DMS153 treated with DMSO at 0.1 percent for 48 hours (cell line): ENCODE measurements around the gene KCNV2.
"Not testable (repeated sequence)": the region's sequence is repeated elsewhere in the genome, so short reads cannot be mapped to it uniquely, and the experiment has no call there.

Experiments used
- DNase-seq: peaks from one replicate; lab custom pipeline; 2025; ENCODE audit not compliant: unreplicated experiment; lab: John Stamatoyannopoulos, UW

KCNV2 gene

DNA sequence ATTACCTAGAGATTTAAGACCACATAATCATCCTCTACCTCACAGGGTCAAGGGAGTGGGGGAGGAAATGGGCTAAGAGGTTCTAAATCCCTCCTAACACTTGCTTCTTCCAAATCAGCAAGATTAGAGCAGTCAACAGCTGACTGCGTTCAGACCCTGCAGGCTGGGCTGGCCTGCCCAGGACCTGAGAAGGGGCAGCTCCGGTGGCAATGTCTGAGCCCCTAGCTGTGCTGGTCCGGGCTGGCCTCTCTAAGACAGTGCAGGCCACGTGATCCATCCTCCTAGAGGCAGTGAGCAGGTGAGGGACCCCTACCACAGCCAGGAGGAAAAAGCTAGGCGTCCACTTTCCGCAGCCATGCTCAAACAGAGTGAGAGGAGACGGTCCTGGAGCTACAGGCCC lies at the start of gene KCNV2:
TSS of gene KCNV2 (plus strand) at position 126 of the 400 bp plus-strand sequence. CDS start at position 356, 230 bp downstream.
- no peak for DNase-seq

DNA sequence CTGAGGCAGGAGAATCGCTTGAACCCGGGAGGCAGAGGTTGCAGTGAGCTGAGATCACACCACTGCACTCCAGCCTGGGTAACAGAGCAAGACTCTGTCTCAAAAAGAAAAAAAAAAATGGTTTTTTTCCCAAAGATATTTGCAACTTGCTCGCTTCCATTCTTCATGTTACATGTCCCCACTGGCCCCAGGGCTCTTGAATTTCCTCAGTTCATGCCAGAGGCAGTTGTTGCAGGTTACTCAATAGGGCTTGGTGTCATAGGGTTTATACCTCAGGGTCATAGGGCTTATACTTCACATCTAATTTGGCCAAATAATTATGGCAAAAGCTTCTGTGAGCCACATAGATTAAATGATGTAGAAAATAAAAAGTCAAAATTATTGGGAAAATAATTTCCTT lies 44.1 kb upstream of the KCNV2 start:
- DNase-seq = no peak

DNA sequence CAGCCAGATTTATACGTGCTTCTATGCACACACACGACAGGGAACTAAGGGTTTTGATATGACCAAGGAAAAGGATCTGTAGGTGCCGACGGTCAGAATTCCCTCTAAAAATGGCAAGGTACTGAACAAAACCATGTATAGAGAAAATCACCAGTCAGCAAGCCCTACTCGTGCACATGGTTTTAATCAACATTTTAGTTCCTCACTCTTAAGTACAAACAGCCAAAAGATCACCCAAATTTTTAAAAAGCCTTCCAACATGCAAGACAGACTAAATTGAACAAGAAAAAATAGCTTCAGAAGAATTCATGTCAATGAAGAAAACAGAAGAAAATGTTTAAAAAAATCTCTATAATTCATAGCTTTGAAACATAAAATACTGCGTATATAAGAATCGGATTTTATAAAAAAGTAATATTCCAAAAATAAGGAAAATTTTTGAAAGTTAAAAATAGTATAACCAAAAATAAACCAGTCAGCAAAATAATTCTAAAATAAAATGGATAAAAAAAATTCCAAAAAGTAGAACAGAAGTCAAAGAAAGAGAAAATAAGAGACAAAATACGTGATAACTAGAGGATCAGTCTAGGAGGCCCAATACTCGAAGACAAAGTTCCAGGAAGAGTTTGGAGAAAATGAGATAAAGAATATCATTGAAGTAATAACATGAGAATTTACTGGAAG lies 43.0 kb upstream of the KCNV2 start:
- no peak for DNase-seq

DNA sequence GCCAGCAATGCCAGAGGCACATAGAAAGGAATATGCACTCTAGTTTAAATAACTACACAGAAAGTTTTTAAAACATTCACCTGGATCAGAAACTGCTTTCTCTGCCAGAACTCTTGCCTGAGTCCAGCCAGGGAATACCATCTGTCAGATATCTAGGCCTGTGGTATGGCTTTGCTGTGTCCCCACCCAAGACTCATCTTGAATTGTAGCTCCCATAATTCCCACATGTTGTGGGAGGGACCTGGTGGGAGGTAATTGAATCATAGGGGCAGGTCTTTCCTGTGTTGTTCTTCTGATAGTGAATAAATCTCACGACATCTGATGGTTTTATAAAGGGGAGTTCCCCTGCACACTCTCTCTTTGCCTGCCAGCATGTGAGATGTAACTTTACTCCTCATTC lies 41.5 kb upstream of the KCNV2 start:
- no peak for DNase-seq

DNA sequence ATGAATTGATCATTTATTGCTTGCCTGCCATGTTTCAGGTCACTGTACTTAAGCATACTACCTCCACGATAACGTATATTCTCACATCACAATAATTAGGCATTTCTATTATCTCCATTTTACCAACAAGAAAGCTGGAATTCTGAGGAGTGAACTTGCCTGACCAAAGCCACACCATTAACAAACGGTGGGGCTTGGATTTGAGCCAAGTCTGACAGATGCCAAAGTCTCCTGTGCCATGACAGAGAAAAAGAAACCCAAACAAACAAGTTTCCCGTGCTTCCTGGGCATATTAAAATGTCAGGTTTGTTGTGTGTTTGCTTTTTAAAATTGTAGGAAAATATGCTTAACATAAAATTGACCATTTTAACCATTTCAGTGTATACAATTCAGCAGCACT lies 40.8 kb upstream of the KCNV2 start:
- DNase-seq = peak; percentile 21

DNA sequence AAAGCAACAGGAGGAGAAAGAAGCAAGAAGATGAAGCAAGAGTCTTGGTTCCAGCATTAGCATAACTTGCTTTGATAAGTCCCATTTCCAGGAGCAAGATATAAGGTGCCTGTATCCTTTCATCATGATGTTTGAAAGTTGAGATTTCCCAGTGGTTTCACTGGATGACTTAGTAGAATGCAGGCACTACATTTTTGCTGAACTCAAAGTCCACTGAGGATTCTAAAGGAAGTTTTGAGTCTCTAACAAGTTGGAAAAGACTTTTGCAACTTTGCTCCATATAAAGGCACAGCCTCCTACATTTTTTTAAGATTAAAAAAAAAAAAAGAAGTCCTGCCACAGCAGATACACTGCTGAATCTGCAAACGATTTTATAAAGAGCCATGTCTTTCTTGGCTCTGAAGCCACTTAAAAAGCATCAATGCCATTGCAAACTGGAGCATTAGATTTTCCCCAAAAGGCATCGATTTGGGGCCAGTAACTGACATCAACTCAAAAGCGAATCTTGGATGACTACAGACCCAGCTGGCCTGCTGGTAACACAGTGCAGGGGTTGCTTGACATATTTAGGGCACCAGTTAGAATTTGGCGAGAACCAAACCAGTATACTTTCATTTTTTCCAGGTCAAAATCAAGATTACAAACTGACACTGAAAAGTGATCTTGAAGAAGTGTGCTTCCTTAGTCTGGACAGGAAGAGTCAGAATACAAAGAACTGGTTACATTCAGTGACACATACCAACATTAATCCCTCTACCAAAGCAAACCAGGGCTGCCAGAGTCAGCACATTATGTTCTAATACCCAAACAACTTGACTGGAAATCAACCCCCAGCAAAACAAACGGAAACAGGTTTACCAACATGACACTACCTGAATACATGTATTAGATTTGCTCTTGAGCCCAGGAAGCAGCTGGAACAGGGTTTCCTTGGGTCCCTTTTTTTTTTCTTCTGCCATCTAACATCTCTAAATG lies 39.1 kb upstream of the KCNV2 start:
- peak; percentile 4 for DNase-seq

DNA sequence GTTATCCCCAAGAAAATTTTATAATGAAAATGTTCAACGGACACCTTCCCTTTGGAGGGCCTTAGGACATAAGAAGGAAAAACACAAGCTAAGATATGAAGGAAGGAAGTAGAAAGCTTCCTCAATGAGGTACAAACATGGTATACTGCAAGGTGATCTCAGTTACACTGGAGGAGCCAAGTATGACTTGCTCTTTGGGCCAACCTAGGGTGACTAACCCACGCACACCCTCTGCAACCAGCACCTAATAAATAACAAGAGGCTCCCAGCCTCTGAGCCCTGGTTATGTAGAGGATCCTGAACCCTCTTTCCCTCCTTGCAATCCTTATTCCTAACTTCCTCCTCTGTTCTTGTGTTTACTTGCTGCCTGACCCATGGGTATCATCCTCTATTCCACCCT lies 38.3 kb upstream of the KCNV2 start:
- no peak for DNase-seq

DNA sequence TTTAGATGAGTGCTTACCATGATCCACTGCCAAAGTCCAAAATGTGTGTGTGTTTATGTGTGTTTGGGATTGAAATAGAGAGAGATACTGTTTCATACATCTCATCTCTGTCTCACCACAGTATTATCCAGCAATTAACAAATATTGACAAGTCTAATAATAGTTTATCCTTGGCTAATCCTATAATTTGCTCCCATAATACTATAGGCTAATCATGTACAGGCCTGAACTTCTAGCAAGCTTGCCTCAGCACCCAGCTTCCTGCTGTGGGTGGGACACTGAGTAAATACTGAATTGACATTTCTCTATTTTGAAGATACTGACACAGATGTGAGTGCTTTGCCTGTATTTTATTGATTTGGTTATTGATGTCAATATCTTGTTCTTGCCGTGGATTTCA lies 35.3 kb upstream of the KCNV2 start:
- no peak for DNase-seq

DNA sequence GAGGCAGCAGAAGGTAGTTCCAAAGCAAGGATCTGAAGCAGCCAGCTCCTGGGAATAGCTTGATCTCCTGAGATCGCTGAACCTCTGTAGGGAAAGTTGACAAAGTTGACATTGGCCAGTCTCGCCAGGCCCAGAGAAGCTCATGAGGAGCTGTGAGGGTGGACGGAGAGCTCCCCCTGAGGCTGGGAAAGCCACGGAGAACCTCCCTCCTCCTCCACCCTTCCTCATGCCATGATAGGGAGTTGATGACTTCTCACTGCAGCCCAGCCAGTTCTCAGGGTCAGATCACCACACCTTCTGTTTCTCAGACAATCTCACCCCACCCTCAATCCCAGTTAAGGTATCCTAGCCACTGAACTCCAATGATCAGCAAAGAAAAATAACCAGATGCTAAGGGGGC lies 30.4 kb upstream of the KCNV2 start:
- DNase-seq = no peak

DNA sequence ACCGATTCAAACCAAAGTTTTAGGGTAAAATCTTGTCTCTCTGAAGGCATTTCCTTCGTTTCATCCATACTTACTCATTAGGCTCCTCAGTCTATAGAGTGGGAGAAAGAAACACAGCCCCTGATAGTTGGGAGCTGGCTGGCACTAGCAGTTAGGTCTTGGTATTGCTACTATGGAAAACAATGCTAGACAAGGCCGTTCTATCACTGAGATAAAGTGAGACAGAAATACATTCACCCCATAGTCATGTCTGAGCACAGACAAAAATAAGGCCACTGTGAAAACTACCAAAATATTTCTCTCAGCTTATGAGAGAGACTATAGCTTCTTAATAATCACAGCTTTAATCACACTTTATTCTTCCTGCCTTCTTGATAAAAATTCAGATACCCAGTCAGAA lies 28.7 kb upstream of the KCNV2 start:
- no peak for DNase-seq

DNA sequence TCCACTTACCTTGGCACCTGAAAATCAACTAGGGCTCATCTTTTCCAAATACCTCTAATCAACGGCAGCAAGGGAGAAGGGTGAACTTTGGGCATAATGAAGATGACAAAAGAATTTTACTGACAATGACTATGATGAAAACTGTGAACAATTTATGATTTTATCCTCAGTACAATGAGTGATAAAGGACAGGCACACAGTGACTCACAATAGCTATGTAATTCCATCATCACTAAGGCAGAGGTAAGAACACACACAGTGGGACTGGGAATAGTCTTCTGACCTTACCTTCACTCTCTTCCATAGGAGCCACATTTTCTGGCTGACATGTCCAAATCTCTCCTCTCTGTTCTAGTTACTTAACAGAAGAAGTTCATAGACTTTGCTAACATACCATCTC lies 26.1 kb upstream of the KCNV2 start:
- no peak for DNase-seq

DNA sequence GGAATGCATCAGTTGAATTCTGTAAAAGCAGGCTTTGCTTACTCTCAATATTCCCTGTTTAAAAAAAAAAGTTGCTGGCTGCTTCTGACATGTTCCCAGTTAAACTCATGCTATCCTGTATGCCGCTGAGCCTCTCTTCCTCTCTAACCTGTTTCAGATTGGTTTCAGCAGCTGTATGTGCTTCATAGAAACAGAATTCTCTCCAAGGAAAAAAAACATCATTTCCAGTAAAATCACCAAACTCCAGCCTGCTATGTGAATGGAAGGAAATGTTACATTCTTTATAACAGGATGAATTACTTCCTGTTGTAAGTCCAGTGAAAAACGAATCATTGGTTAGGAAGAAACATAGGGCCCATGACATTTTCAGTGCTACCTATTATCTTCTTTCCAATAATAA lies 25.7 kb upstream of the KCNV2 start:
- no peak for DNase-seq

DNA sequence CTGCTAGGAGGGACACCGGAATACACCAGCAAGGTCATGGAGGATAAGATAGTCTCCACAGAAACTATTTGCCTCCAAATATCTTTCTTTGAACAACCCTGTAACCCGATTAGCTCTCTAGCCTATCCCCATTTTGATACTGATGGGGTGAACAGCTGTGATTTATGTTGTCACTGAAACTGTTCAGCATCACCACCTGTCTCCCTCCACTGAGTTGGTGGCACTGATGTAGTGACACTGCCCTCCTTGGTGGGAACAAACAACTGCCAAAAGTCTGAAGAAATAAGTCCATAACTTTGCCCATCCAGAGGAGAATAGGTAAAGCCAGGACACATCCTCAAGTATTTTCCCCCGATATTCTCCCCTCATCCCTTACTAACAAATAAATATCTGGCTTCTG lies 24.3 kb upstream of the KCNV2 start:
- DNase-seq = no peak

DNA sequence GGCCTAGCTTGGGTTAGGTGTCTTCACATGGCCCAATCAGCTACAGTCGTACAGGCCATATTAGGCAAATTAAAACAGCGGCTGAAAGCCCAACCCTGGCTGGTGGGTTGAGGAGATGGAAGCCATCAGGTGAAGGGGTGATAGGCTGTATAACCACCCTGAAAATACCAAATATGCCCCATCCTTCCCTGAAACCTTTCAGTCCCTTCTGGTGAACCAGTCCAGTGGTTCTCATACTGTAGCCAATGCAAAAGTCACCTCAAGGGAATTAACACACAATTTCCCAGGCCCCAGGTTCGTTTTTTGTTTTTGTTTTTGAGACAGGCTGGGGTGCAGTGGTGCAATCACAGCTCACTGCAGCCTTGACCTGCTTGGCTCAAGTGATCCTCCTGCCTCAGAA lies 19.8 kb upstream of the KCNV2 start:
- DNase-seq = no peak

DNA sequence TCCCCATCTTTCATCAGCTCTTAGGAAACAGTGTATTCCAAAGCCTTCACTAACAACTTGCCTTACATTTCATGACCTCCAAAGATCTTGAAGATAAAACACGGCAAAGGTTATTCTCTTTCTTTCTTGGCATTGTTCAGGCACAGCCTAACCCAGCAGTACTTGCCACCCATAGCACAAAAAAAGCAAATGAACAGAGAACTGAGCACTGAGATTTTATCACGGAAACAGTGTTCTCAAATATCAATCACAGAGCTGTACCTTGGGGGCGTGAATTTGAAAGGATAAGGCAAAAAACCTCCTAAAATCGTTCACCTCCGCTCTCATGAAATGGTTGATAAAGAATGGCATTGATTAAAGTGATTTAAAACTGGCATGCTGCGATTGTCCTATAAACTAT lies 16.9 kb upstream of the KCNV2 start:
- no peak for DNase-seq

DNA sequence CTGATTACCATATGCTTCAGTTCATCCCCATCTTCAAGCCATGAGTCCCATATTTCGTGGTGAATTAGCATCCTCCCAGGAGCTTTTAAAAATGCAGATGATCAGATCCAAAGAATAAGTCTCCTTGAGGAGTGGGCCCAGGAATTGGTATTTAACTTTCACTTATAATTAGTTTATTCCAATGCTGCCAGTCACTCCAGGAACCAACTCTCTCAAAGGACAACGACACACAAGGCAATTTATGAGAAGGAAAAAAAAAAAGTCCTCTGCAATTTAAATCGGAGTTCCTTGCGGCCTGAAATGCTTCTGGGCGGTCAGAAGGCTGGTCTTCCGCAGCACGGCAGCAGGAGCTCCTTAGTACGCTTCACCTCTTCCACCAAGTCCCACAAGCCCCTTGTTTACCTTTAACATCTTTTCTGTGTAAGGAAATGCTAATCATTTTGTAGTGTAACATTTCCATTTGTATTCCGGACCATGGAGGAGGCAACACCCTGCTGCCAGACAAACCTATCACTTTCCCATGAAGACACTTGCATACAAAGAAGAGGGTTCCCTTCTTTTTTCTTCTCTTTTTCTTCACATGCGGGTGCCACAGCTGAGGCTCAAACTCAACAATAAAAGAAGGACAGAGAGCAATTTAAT lies 16.3 kb upstream of the KCNV2 start:
- no peak for DNase-seq

DNA sequence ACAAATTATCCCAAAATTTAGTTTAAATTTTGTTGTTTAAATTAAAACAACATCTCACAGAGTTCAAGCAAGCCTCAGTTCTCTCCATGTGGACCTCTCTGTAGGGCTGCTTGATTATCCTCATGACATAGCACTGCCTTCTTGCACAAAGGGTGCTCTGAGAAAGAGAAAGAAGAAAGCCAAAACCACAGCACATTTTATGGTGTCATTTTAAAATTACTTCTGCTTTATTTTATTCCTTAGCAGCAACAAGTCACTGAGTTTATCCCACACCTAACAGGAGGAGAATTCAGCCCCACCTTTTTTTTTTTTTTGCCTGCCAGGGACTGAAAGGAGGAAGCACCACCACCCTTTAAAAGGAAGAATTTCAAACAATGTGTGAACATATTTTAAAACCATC lies 12.8 kb upstream of the KCNV2 start:
- no peak for DNase-seq

DNA sequence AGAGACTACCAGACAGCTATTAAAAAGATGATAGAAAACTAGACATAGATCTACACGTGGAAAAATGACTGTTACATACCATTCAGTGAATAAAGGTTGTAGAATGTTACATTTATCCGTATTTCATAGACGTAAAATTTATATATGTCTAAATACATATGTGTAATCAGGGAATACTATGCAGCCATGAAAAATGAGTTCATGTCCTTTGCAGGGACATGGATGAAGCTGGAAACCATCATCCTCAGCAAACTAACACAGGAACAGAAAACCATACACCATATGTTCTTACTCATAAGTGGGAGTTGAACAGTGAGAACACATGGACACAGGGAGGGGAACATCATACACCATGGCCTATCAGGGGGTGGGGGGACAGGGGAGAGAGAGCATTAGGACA lies 10.1 kb upstream of the KCNV2 start:
- not testable (repeated sequence) for DNase-seq

DNA sequence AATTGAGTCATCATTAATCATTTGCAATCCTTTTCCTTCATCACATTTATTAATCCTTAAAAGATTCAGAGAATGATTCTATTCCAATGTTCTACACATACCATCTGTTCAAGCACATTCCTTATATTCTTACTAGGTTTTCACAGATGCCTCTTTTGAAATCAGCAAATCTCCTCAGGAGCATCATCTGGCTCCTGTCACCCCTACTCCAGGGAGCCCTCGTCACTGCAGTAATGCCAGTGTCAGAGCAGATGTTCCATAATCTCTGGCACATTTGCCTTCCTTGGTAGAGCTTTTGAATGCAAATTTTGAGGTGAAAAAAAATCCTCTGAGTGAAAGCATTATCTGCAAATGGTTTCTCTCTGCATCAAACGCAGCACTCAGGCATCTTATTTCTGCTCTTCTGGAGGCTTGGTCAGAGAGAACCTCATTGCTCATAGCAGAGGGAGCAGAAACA lies 7.6 kb upstream of the KCNV2 start:
- DNase-seq = no peak

DNA sequence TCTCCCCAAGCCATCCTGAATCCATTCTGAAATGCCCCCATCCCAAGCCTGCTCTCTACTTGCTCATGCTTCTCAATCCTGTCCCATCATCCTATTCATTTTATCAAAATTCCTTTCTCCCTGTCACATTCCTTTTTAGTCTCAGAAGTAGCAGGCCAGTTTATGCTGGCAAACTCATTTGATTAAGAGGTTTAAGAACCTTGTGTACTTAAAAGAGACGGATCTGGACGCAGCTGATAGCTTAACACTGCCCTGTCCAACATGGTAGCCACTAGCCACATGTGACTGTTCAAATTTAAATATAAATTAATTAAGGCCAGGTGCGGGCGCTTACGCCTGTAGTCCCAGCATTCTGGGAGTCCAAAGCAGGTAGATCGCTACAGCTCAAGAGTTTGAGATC lies 5.6 kb upstream of the KCNV2 start:
- DNase-seq = no peak

DNA sequence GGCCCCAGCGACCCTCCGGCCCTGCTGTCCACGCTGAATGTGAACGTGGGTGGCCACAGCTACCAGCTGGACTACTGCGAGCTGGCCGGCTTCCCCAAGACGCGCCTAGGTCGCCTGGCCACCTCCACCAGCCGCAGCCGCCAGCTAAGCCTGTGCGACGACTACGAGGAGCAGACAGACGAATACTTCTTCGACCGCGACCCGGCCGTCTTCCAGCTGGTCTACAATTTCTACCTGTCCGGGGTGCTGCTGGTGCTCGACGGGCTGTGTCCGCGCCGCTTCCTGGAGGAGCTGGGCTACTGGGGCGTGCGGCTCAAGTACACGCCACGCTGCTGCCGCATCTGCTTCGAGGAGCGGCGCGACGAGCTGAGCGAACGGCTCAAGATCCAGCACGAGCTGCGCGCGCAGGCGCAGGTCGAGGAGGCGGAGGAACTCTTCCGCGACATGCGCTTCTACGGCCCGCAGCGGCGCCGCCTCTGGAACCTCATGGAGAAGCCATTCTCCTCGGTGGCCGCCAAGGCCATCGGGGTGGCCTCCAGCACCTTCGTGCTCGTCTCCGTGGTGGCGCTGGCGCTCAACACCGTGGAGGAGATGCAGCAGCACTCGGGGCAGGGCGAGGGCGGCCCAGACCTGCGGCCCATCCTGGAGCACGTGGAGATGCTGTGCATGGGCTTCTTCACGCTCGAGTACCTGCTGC lies 839 bp downstream of the KCNV2 start:
- DNase-seq = no peak
